Activated B cell treated with CpG ODN at 0.5 μM for 24 hours (primary cell): ENCODE data around the gene RBM17. TPM values are rescaled to one million over a fixed set of nuclear protein-coding genes. Genes with fewer than 3 reads are reported as not detected.
"Not testable (repeated sequence)": the region's sequence is repeated elsewhere in the genome, so short reads cannot be mapped to it uniquely, and the experiment has no call there.

Experiments used
- ATAC-seq: fragments of 200-7000 bp; cut with Tn5 transposase; one replicate; pipeline ENCODE4 v1.10.0; 2021; ENCODE audit warnings: low read depth, mild to moderate bottlenecking, moderate library complexity
- CTCF ChIA-PET: fragments of 350-600 bp; sonication (Branson Sonifier 250); formaldehyde crosslinking; loops from one replicate; lab custom pipeline; 2021; ENCODE audit warnings: antibody characterized with exemption; lab: Charles Lee
- POLR2A ChIA-PET: fragments of 350-600 bp; sonication (Branson Sonifier 250); formaldehyde crosslinking; loops from one replicate; lab custom pipeline; 2021; ENCODE audit warnings: antibody characterized with exemption; lab: Charles Lee
- DNase-seq: peaks from one replicate; pipeline ENCODE4 v3.0.0; 2022
- H3K27ac Mint-ChIP-seq: one replicate; pipeline ENCODE4 v1.8.0; 2020; ENCODE audit warnings: mixed read lengths
- H3K27me3 Mint-ChIP-seq: one replicate; pipeline ENCODE4 v1.8.0; 2021; ENCODE audit warnings: mixed read lengths
- H3K36me3 Mint-ChIP-seq: one replicate; pipeline ENCODE4 v1.8.0; 2021; ENCODE audit warnings: low read depth, mixed read lengths
- H3K4me1 Mint-ChIP-seq: one replicate; pipeline ENCODE4 v1.8.0; 2021; ENCODE audit warnings: mixed read lengths
- H3K4me3 Mint-ChIP-seq: one replicate; pipeline ENCODE4 v1.8.0; 2020; ENCODE audit warnings: mild to moderate bottlenecking, mixed read lengths
- H3K9me3 Mint-ChIP-seq: one replicate; pipeline ENCODE4 v1.8.0; 2020; ENCODE audit warnings: mixed read lengths
- CTCF ChIP-seq: fragments of 200-600 bp; IDR thresholded peaks from one replicate; pipeline ENCODE4 v1.8.0; 2022; ENCODE audit warnings: antibody characterized with exemption, mild to moderate bottlenecking
- intact Hi-C: fragments of 100-400 bp; cut with micrococcal nuclease; formaldehyde crosslinking; loops from one replicate; pipeline ENCODE4 v1.15.1; 2024
- total RNA-seq: library from RNA; stranded (reverse); gene quantifications from 2 replicates; pipeline ENCODE4 v1.2.3, GENCODE V29; 2022

Gene RBM17
- total RNA-seq, 1 donor from 2014 or later, result 209 TPM

- ChIA-PET CTCF (no interaction called here), POLR2A (no interaction called here)
- no peak overlapping the region for H3K27ac Mint-ChIP-seq
- DNase-seq, result no peak
- ATAC-seq, result no peak
- no peak overlapping the region for H3K4me3 Mint-ChIP-seq
- intact Hi-C loops, result no loop called here
- H3K4me1 Mint-ChIP-seq, result peaks cover 23% of the 10 kb centered on the region
- no peaks in the 10 kb centered on the region for H3K9me3 Mint-ChIP-seq
- peaks cover 88% of the 10 kb centered on the region for H3K36me3 Mint-ChIP-seq
- H3K27me3 Mint-ChIP-seq, result no peaks in the 10 kb centered on the region
- TF ChIP-seq CTCF, result no peak
Measured at GRCh38 chr10:6103591-6103990, 14.8 kb downstream of the RBM17 start.

DNA sequence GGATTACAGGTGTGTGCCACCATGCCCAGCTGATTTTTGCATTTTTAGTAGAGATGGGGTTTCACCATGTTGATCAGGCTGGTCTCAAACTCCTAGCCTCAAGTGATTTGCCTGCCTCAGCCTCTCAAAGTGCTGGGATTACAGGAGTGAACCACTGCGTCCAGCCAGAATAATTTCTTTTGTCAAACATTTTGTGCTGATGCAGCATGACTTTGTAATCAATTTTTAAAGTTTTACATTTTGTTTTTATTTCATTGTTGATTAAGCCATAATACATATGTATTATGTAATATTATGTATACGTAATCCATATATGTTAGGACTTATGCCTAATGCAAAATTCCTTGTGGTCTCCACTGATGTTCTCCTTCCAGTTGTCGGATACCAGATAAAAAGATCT lies 18.8 kb downstream of the RBM17 start:
- ATAC-seq, DNase-seq, H3K27me3 Mint-ChIP-seq, H3K4me3 Mint-ChIP-seq, H3K27ac Mint-ChIP-seq, POLR2A ChIA-PET, intact Hi-C loops, H3K9me3 Mint-ChIP-seq: not testable (repeated sequence)
- Mint-ChIP-seq H3K4me1 (peaks cover 12% of the 10 kb centered on the region), H3K36me3 (peaks cover 92% of the 10 kb centered on the region)
- CTCF ChIA-PET, result interaction anchor here (1.3 to 6.4 kb wide), 5 partner anchors 43 to 299 kb away, joined by 3 to 43 read pairs (median 10); partner anchors contain the start of gene PFKFB3

DNA sequence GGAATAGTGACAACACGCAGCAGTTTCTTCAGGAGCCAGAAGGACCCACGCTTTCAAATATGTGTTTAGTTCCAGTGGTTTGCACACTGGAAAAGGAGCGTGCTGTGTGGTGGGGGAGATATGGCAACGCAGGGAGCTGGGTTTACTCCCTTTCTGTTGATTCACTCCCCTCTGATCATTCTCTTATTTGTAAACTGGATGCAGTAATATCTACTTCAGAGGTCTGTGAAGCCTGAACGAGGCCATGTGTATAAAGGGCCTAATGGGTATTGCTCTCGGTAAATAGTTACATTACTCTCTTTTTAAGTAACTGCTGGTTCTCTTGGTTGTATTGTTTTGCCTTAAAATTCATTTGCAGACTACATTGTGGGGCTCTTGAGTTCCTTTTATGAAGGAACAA lies 19.2 kb downstream of the RBM17 start:
- H3K27me3 Mint-ChIP-seq, result no peaks in the 10 kb centered on the region
- peaks cover 92% of the 10 kb centered on the region for H3K36me3 Mint-ChIP-seq
- H3K4me3 Mint-ChIP-seq, result no peak overlapping the region
- H3K27ac Mint-ChIP-seq, result peak overlapping the region; percentile 50
- ChIA-PET CTCF (interaction anchor here (1.3 to 6.4 kb wide), 4 partner anchors 43 to 298 kb away, joined by 3 to 43 read pairs (median 24); partner anchors contain the start of gene PFKFB3), POLR2A (no interaction called here)
- H3K9me3 Mint-ChIP-seq, result no peaks in the 10 kb centered on the region
- DNase-seq (no peak), ATAC-seq (no peak)
- H3K4me1 Mint-ChIP-seq, result peaks cover 12% of the 10 kb centered on the region
- no peak for TF ChIP-seq CTCF
- intact Hi-C loops, result no loop called here

- TF ChIP-seq CTCF, result peak; percentile 88
- intact Hi-C loops, result loop anchor here (1.0 kb wide), 6 partner anchors 42 to 569 kb away; partner anchors contain the start of gene PFKFB3
- no peak for DNase-seq
- Mint-ChIP-seq H3K4me3 (no peak overlapping the region), H3K27me3 (no peaks in the 10 kb centered on the region), H3K27ac (peak overlapping the region; percentile 65), H3K4me1 (peaks cover 12% of the 10 kb centered on the region), H3K9me3 (no peaks in the 10 kb centered on the region), H3K36me3 (peaks cover 93% of the 10 kb centered on the region)
- ATAC-seq, result peak; percentile 84
- POLR2A ChIA-PET, result no interaction called here
- CTCF ChIA-PET, result interaction anchor here (0.7 to 6.4 kb wide), 7 partner anchors 36 to 297 kb away, joined by 3 to 43 read pairs (median 10); partner anchors contain the start of gene PFKFB3
Measured at GRCh38 chr10:6108631-6109443, 20.0 kb downstream of the RBM17 start.

- H3K4me3 Mint-ChIP-seq, result no peak overlapping the region
- H3K27ac Mint-ChIP-seq, result no peak overlapping the region
- intact Hi-C loops, result loop anchor here (1.0 kb wide), 6 partner anchors 42 to 569 kb away; partner anchors contain the start of gene PFKFB3
- CTCF ChIA-PET, result interaction anchor here (0.7 to 6.4 kb wide), 5 partner anchors 35 to 297 kb away, joined by 3 to 39 read pairs (median 10); partner anchors contain the start of gene PFKFB3
- H3K36me3 Mint-ChIP-seq, result peaks cover 93% of the 10 kb centered on the region
- peaks cover 12% of the 10 kb centered on the region for H3K4me1 Mint-ChIP-seq
- no peaks in the 10 kb centered on the region for H3K9me3 Mint-ChIP-seq
- POLR2A ChIA-PET, result interaction anchor here (1.6 kb wide), 1 partner anchor 292 kb away, joined by 8 read pairs; no protein-coding TSS in a partner anchor
- H3K27me3 Mint-ChIP-seq, result no peaks in the 10 kb centered on the region
- no peak for TF ChIP-seq CTCF
- no peak for DNase-seq
- ATAC-seq, result no peak
Measured at GRCh38 chr10:6109444-6109775, 20.6 kb downstream of the RBM17 start.
